GM21526 (cell line): ENCODE data around the gene GYG2.
"Not testable (repeated sequence)": the region's sequence is repeated elsewhere in the genome, so short reads cannot be mapped to it uniquely, and the experiment has no call there.

ENCODE experiments used
- ATAC-seq: cut with Tn5 transposase; IDR thresholded peaks from one replicate; pipeline ENCODE4 v1.9.1; 2021; ENCODE audit warnings: moderate library complexity; ENCODE audit not compliant: unreplicated experiment, low FRiP score

Gene GYG2

GRCh38 chrX:2828344-2828958, at the start of gene GYG2:
GYG2 (plus strand) TSS chrX:2828930; CDS start chrX:2830189, 1,259 bp downstream.
- ATAC-seq = no peak

DNA sequence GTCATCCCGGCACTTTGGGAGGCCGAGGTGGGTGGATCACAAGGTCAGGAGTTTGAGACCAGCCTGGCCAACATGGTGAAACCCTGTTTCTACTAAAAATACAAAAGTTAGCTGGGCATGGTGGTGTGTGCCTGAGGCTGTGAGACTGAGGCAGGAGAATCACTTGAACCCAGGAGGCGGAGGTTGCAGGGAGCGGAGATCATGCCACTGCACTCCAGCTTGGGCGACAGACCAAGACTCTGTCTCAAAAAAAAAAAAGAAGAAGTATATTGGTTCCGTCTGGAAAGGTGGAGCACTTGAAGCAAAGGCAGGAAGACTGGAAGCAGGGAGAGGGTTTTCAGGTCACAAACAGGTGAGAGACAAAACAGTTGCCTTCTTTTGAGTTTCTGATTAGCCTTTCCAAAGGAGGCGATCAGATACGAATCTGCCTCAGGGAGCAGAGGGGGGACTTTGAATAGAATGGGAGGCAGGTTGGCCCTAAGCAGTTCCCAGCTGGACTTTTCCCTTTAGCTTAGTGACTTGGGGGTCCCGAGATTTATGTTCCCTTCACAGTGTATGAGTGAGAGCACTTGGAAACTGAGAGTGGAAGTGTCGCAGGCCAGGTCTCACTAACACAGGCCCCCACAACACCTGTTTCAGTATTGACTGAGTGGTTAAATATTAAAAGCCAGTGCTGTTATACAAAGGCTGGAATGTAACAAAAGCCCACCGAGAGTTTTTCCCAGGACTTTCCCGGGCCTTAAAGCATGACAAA, 48.1 kb upstream of the GYG2 start:
- not testable (repeated sequence) for ATAC-seq

GRCh38 chrX:2781226-2781571, 47.5 kb upstream of the GYG2 start:
- no peak for ATAC-seq

DNA sequence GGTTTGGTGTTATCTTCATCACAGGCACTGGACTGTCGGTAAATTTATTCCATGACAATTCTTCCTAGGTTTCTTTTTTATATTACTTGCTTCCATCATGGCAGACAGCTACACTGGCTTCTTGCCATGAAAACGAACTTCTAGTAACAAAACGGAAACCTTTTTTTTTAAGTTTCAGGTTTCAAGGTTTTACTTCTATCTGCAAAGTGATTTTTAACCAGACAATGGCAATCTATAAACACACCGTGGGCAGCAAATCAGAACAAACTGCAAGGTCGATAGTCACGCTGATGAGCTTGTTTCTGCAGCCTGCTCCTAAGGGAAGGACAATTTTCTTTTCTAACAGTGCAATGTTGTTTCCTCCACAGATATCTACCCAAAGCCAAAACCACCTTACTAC, 47.0 kb upstream of the GYG2 start:
- ATAC-seq = peak; percentile 50

DNA sequence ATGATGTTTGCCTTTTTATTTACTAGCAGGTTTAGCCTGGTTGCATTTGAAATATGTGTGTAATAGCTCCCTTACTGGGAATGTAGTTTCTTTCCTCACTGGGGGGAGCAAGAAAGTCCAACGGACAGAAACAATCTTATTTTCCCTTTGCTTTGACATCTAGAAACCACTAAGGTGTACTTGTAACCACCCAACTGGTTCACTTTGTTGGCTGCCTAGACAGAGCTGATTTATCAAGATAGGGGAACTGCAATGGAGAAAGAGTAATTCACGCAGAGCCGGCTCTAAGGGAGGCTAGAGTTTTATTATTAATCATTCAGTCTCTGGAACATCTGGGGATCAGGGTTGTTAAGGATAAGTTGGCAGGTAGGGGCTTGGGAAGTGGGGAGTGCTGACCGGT, 46.6 kb upstream of the GYG2 start:
- ATAC-seq = no peak

DNA sequence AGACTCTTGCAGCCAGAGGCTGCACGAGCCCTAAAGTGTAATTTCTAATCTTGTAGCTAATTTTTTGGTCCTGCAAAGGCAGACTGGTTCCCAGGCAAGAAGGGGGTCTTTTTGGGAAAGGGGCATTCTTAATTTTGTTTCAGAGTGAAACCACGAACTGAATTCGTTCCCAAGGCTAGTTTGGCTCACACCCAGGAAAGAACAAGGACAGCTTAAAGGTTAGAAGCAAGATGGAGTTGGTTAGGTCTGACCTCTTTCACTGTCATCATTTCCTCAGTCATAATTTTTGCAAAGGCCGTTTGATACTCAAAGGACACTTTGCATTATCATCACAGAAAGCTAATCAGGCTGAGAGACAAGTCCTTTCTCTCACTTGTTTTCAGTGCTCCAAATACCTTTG, 46.0 kb upstream of the GYG2 start:
- no peak for ATAC-seq

- no peak for ATAC-seq
These were observed 44.7 kb upstream of the GYG2 start for GRCh38 chrX:2784026-2784425.

DNA sequence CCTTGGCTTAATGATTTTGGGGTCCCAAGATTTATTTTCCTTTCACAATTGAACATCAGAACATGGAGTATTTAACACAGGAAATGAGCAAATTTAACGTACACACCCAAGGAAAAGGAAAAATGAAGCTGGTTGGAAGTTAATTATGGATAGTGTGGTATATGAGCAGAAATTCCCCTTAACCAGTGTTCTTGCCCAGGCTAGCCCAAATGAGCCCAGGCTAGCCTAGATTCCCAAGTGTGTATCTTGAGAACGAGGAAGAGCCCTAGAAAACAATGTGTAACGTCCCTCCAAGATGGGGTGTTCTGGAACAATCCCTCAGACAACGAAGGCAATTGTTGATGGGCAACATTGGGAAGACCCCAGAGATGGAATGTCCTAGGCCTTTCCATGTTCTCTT, 43.2 kb upstream of the GYG2 start:
- no peak for ATAC-seq

DNA sequence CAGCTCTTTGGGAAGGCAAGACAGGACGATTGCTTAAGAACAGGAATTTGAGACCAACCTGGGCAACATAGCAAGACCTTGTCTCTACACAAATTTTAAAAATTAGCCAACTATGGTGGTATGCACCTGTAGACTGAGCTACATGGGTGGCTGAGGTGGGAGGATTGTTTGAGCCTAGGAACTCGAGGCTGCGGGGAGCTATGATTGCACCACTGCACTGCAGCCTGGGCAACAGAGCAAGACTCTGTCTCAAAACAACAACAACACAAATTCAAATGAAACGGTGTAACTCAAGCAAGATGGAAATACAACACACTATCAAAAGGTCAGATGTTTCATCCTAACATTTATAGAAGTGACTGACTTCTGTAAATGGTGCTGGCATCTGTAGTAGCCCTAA, 39.8 kb upstream of the GYG2 start:
- ATAC-seq = no peak

GRCh38 chrX:2789569-2789968, 39.2 kb upstream of the GYG2 start:
- ATAC-seq = no peak

DNA sequence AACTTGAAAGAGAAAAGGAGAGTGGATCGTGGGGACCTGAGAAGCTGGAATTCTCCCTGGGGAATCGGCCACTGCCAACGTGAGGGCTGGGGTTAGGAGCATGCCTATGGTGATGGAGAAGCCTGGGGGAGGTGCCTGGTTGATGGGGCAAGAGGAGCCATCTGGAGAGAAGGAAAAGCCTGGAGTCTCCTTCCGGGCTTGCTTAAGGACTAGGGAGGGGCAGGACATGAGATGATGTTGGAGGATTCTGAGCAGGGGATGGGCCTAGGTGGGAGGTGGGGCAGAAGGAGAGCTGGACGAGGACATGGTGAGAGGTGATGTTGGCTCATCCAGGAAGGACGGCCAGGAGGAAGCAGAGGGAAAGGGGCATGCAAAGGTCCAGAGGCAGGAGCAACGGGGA, 35.0 kb upstream of the GYG2 start:
- no peak for ATAC-seq

DNA sequence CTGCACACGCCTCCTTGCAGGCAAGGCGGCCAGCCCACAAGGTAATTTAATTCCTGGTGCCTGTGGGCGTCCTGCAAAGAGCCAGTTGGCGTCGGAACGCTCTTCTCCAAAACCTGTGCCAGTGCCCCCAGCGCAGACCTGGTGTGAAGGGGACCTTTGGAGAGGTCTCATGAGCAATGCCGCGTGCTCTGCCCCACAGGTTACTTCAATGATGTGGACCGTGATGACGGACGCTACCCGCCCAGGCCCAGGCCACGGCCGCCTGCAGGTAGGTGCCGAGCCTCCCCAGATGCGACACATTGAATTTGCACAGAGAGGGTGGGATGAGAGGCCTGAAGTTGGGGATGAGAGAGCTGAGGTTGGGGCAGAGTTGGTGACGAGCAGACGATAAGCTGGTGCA, 34.4 kb upstream of the GYG2 start:
- no peak for ATAC-seq

- not testable (repeated sequence) for ATAC-seq
These were observed 31.9 kb upstream of the GYG2 start for GRCh38 chrX:2796808-2797207.

- no peak for ATAC-seq
These were observed 29.4 kb upstream of the GYG2 start for GRCh38 chrX:2799369-2799768.

GRCh38 chrX:2799980-2800379, 28.8 kb upstream of the GYG2 start:
- not testable (repeated sequence) for ATAC-seq

GRCh38 chrX:2801223-2801622, 27.5 kb upstream of the GYG2 start:
- ATAC-seq = no peak

DNA sequence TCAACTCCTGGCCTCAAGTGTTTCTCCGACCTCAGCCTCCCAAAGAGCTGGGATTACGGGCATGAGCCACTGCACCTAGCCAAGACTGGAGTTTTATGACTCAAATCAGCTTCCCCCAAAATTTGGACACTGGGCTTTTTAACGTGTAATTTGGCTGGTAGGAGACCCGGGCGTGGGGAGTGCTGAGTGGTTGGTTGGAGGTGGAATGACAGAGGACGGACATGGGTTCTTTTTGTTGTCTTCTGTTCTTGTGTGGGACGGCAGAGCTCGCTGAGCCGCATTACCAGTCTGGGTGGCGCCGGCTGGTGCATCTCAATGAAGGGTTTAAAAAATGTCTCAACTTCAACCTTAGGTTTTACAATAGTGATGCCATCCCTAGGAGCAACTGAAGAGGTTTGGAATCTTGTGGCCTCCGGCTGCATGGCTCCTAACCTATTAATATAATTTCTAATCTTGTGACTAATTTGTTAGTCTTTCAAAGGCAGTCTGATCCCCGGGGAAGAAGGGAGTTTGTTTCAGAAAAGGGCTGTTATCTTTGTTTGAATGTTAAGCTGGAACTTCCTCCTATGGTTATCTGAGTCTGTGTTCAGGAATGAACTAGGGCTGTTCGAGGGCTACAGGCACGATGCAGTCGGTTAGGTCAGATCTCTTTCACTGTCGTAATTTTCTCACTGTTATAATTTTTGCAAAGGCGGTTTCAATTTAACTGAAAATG, 26.2 kb upstream of the GYG2 start:
- not testable (repeated sequence) for ATAC-seq

DNA sequence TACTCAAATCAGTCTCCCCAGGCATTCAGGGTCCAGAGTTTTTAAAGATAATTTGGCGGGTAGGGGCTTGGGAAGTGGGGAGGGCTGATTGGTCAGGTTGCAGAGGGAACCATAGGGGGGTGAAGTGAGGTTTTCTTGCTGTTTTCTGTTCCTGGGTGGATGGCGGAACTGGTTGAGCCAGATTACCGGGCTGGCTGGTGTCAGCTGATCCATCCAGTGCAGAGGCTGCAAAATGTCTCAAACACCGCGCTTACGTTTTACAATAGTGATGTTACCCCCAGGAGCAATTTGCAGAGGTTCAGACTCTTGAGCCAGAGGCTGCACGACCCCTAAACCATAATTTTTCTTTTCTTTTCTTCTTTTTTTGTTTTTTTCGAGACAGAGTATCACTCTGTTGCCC, 25.2 kb upstream of the GYG2 start:
- not testable (repeated sequence) for ATAC-seq

DNA sequence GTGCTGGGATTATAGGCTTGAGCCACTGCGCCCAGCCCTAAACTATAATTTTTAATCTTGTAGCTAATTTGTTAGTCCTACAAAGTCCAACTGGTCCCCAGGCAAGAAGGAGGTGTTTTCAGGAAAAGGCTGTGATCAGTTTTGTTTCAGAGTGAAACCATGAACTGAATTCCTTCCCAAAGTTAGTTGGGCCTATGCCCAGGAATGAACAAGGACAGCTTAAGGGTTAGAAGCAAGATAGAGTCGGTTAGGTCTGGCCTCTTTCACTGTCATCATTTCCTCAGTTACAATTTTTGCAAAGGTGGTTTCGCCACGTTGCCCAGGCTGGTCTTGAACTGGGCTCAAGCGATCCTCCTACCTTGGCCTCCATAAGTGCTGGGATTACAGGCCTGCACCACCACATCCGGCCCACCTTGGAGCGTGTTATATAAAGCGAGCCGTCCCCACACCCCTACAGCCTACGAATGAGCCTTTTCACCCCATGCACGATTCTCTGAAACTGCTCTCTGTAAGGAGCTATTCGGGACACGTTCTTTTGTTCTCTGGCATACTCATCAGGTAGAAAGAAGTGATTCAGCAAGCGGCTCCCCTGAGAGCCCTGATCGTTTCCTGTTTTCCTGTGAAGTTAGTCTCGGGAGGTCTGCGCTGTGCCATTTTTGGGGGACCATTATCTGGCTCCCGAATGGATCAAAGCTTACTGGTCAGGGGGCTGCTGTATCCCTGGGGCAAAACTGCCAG, 24.5 kb upstream of the GYG2 start:
- not testable (repeated sequence) for ATAC-seq

DNA sequence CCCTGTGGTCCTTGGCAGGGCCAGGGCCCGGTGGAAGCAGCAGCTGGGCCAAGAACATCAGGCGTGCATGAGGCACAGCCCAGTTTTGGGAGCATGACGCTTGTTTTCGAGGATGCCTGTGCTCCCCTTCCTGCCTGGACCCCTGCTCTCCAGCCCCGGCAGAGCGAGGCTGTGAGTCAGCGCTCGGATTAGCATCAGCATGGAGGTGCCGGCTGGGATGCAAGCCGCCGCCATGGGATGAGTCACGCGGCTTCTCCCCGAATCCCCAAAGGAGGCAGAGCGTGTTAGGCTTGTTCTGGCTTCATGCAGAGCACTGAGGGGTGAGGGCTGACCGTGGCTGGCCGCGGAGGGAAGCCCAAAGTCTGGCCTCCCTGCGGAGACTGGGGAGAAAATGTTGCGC, 23.9 kb upstream of the GYG2 start:
- not testable (repeated sequence) for ATAC-seq

DNA sequence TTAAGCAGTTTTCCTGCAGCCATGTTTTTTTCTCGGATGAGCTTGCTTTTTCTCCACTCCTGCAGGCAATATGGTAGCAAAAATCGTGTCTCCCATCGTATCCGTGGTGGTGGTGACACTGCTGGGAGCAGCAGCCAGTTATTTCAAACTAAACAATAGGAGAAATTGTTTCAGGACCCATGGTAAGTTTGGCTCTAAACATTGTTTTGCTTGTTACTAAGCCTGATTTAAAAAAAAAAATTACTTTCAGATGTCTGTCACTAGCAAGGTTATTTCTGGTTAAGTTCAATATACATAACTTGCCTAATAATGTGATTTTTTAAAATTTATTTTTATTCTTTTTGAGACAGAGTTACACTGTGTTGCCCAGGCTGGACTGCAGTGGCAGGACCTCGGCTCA, 17.5 kb upstream of the GYG2 start:
- ATAC-seq = no peak
